WTC11 (cell line): Measurements from ENCODE around the gene CD74. TPM values are rescaled to one million over a fixed set of nuclear protein-coding genes. Genes with fewer than 3 reads are reported as not detected.

Source experiments
- ATAC-seq: fragments of 200-7000 bp; cut with Tn5 transposase; 2 replicates; pipeline ENCODE4 v1.10.0; 2021; ENCODE audit warnings: mild to moderate bottlenecking, moderate library complexity
- Bru-seq: library from RNA; stranded (reverse); fragments of 400-500 nt; gene quantifications from one replicate; lab custom pipeline; 2021; lab: Mats Ljungman, UMichigan
- CTCF ChIA-PET: fragments of 300-600 bp; sonication (Branson Sonifier 250); formaldehyde crosslinking; loops from one replicate; lab custom pipeline; 2021; ENCODE audit warnings: antibody characterized with exemption; lab: Charles Lee
- POLR2A ChIA-PET: fragments of 350-600 bp; sonication (Branson Sonifier 250); formaldehyde crosslinking; loops from one replicate; lab custom pipeline; 2021; ENCODE audit warnings: antibody characterized with exemption; lab: Charles Lee
- DNase-seq: peaks from one replicate; pipeline ENCODE4 v3.0.0; 2021; ENCODE audit warnings: low spot score
- H3K27ac Mint-ChIP-seq: 2 replicates; pipeline ENCODE4 v1.8.0; 2021; ENCODE audit warnings: mixed read lengths
- H3K27me3 Mint-ChIP-seq: 2 replicates; pipeline ENCODE4 v1.8.0; 2021; ENCODE audit warnings: low read depth, mild to moderate bottlenecking, moderate library complexity, mixed read lengths
- H3K36me3 Mint-ChIP-seq: 2 replicates; pipeline ENCODE4 v1.8.0; 2021; ENCODE audit warnings: mixed read lengths
- H3K4me1 Mint-ChIP-seq: 2 replicates; pipeline ENCODE4 v1.8.0; 2022; ENCODE audit warnings: mixed read lengths
- H3K4me3 Mint-ChIP-seq: 2 replicates; pipeline ENCODE4 v1.8.0; 2021; ENCODE audit warnings: mild to moderate bottlenecking, moderate library complexity, mixed read lengths
- H3K9me3 Mint-ChIP-seq: 2 replicates; pipeline ENCODE4 v1.8.0; 2021; ENCODE audit warnings: mixed read lengths
- AFF4 ChIP-seq: sonication (generic); formaldehyde crosslinking; IDR thresholded peaks from 2 replicates; pipeline ENCODE4 v1.8.1; 2023; ENCODE audit warnings: mild to moderate bottlenecking, missing genetic modification reagents, borderline replicate concordance
- ATF3 ChIP-seq: sonication (generic); formaldehyde crosslinking; conservative IDR thresholded peaks from 2 replicates; pipeline ENCODE4 v1.8.1; 2022; ENCODE audit warnings: mild to moderate bottlenecking, missing genetic modification reagents
- ATF6 ChIP-seq: sonication (generic); formaldehyde crosslinking; IDR thresholded peaks from 2 replicates; pipeline ENCODE4 v1.8.1; 2023; ENCODE audit warnings: mild to moderate bottlenecking, missing genetic modification reagents
- CDX4 ChIP-seq: fragments of 250-450 bp; sonication (Bioruptor Pico); IDR thresholded peaks from 2 replicates; pipeline ENCODE4 v1.9.0; 2021; ENCODE audit warnings: moderate library complexity, mild to moderate bottlenecking, inconsistent platforms, borderline replicate concordance
- GABPB1 ChIP-seq: sonication (generic); formaldehyde crosslinking; IDR thresholded peaks from 2 replicates; pipeline ENCODE4 v1.8.1; 2023; ENCODE audit warnings: mild to moderate bottlenecking, missing genetic modification reagents
- JUN ChIP-seq: sonication (generic); formaldehyde crosslinking; IDR thresholded peaks from 2 replicates; pipeline ENCODE4 v1.8.0; 2023; ENCODE audit warnings: mild to moderate bottlenecking, missing genetic modification reagents
- KAT7 ChIP-seq: sonication (generic); formaldehyde crosslinking; IDR thresholded peaks from 2 replicates; pipeline ENCODE4 v1.8.1; 2023; ENCODE audit warnings: missing genetic modification reagents, mild to moderate bottlenecking, borderline replicate concordance
- NFYB ChIP-seq: sonication (generic); formaldehyde crosslinking; conservative IDR thresholded peaks from 2 replicates; pipeline ENCODE4 v1.8.0; 2022; ENCODE audit warnings: low read depth, missing genetic modification reagents
- PRDM15 ChIP-seq: sonication (generic); formaldehyde crosslinking; IDR thresholded peaks from 2 replicates; pipeline ENCODE4 v1.8.0; 2022; ENCODE audit warnings: missing genetic modification reagents
- ZNF219 ChIP-seq: sonication (generic); formaldehyde crosslinking; IDR thresholded peaks from 2 replicates; pipeline ENCODE4 v1.8.0; 2023; ENCODE audit warnings: missing genetic modification reagents, mild to moderate bottlenecking, borderline replicate concordance
- ZNF396 ChIP-seq: fragments of 250-450 bp; sonication (Bioruptor Pico); IDR thresholded peaks from 2 replicates; pipeline ENCODE4 v1.8.0; 2021; ENCODE audit warnings: mild to moderate bottlenecking, moderate library complexity, borderline replicate concordance
- ZNF423 ChIP-seq: fragments of 250-450 bp; sonication (Bioruptor Pico); IDR thresholded peaks from 2 replicates; pipeline ENCODE4 v2.1.2; 2022; ENCODE audit warnings: mild to moderate bottlenecking, moderate library complexity
- long read RNA-seq, 3 experiments: library from RNA in 1 of 3; library from capped mRNA in 1 of 3; library from polyadenylated mRNA in 1 of 3; unstranded in 2 of 3; stranded (forward) in 1 of 3; transcript quantifications; one replicate each; pipeline ENCODE4 v2.0.0, GENCODE V29; 2021
- total RNA-seq: library from RNA; stranded (reverse); gene quantifications from 3 replicates; pipeline ENCODE4 v1.2.3, GENCODE V29; 2021
- TF ChIP-seq, protein P1 (sequence below): sonication (generic); formaldehyde crosslinking; IDR thresholded peaks from 2 replicates; pipeline ENCODE4 v1.8.1; 2022; ENCODE audit warnings: missing genetic modification reagents, borderline replicate concordance
- TF ChIP-seq, protein P2 (sequence below): fragments of 250-450 bp; sonication (Bioruptor Pico); IDR thresholded peaks from 2 replicates; pipeline ENCODE4 v2.1.2; 2022; ENCODE audit warnings: mild to moderate bottlenecking, moderate library complexity
- TF ChIP-seq, protein P3 (sequence below): fragments of 250-450 bp; sonication (Bioruptor Pico); conservative IDR thresholded peaks from 2 replicates; pipeline ENCODE4 v1.9.0; 2021; ENCODE audit warnings: mild to moderate bottlenecking

CD74 gene
- total RNA-seq = 28.2 to 47.6 TPM (median 44.3 TPM) in 3 replicates
- percentile 49 among the genes with signal in this experiment for Bru-seq, nascent RNA
- long read RNA-seq, experiment 1, transcript CD74-202 (8 exons, 1,449 nt) = major isoform, 84 of 101 reads
- long read RNA-seq, experiment 1, transcript CD74-201 (9 exons, 981 nt) = minor isoform, 6 of 101 reads
- long read RNA-seq, experiment 1, partial matches to known transcripts = 4 of 101 reads
- long read RNA-seq, experiment 1, other reads (novel, unspliced or antisense) = 5 of 101 reads
- long read RNA-seq, experiment 2, transcript CD74-202 (8 exons, 1,449 nt) = major isoform, 55 of 82 reads
- long read RNA-seq, experiment 2, partial matches to known transcripts = 6 of 82 reads
- long read RNA-seq, experiment 2, other reads (novel, unspliced or antisense) = 16 of 82 reads
- long read RNA-seq, experiment 3, transcript CD74-202 (8 exons, 1,449 nt) = major isoform, 45 of 46 reads
- long read RNA-seq, experiment 3, partial matches to known transcripts = 1 of 46 reads
- long read RNA-seq, experiment 3, other reads (novel, unspliced or antisense) = 0 of 46 reads

GRCh38 chr5:150412319-150413175 is at the start of gene CD74:
Gene CD74, minus strand, starts transcription at chr5:150412910. Its CDS starts 161 bp downstream, at chr5:150412749.
- H3K27ac Mint-ChIP-seq = peak within 1 kb of the TSS; percentile 68
- H3K4me3 Mint-ChIP-seq = peak within 1 kb of the TSS; percentile 68
- ChIA-PET CTCF (interaction anchor here (0.6 to 4.9 kb wide), 9 partner anchors 12 to 434 kb away, joined by 3 to 41 read pairs (median 6); partner anchors contain the start of genes IRGM and RPS14), POLR2A (interaction anchor here (0.5 kb wide), 1 partner anchor 258 kb away, joined by 3 read pairs; no protein-coding TSS in a partner anchor)
- DNase-seq (peak; percentile 75), ATAC-seq (peak; percentile 63)
- no peaks in the 10 kb centered on the region for H3K9me3 Mint-ChIP-seq
- no peaks in the 10 kb centered on the region for H3K36me3 Mint-ChIP-seq
- H3K27me3 Mint-ChIP-seq = no peaks in the 10 kb centered on the region
- TF ChIP-seq NFYB (CRISPR knock-in tag) = peak; percentile 93
- no peak for TF ChIP-seq JUN (CRISPR knock-in tag)
- TF ChIP-seq PRDM15 = peak; percentile 92
- no peak for TF ChIP-seq AFF4 (CRISPR knock-in tag)
- no peak for TF ChIP-seq ATF6 (CRISPR knock-in tag)
- no peak for TF ChIP-seq ZNF219 (CRISPR knock-in tag)
- TF ChIP-seq, protein P1, sequence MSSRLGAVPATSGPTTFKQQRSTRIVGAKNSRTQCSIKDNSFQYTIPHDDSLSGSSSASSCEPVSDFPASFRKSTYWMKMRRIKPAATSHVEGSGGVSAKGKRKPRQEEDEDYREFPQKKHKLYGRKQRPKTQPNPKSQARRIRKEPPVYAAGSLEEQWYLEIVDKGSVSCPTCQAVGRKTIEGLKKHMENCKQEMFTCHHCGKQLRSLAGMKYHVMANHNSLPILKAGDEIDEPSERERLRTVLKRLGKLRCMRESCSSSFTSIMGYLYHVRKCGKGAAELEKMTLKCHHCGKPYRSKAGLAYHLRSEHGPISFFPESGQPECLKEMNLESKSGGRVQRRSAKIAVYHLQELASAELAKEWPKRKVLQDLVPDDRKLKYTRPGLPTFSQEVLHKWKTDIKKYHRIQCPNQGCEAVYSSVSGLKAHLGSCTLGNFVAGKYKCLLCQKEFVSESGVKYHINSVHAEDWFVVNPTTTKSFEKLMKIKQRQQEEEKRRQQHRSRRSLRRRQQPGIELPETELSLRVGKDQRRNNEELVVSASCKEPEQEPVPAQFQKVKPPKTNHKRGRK (CRISPR knock-in tag) = no peak
- TF ChIP-seq, protein P2, sequence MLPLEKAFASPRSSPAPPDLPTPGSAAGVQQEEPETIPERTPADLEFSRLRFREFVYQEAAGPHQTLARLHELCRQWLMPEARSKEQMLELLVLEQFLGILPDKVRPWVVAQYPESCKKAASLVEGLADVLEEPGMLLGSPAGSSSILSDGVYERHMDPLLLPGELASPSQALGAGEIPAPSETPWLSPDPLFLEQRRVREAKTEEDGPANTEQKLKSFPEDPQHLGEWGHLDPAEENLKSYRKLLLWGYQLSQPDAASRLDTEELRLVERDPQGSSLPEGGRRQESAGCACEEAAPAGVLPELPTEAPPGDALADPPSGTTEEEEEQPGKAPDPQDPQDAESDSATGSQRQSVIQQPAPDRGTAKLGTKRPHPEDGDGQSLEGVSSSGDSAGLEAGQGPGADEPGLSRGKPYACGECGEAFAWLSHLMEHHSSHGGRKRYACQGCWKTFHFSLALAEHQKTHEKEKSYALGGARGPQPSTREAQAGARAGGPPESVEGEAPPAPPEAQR (CRISPR knock-in tag) = no peak
- TF ChIP-seq ZNF423 (CRISPR knock-in tag) = 0 out of 2 replicates have a peak, but pooled peaks have one; percentile 32
- TF ChIP-seq GABPB1 (CRISPR knock-in tag) = peak; percentile 8; the same call in 1 of the 2 replicates
- TF ChIP-seq ZNF396 (CRISPR knock-in tag) = no peak
- no peak for TF ChIP-seq CDX4 (CRISPR knock-in tag)
- no peak for TF ChIP-seq ATF3 (CRISPR knock-in tag)
- TF ChIP-seq, protein P3, sequence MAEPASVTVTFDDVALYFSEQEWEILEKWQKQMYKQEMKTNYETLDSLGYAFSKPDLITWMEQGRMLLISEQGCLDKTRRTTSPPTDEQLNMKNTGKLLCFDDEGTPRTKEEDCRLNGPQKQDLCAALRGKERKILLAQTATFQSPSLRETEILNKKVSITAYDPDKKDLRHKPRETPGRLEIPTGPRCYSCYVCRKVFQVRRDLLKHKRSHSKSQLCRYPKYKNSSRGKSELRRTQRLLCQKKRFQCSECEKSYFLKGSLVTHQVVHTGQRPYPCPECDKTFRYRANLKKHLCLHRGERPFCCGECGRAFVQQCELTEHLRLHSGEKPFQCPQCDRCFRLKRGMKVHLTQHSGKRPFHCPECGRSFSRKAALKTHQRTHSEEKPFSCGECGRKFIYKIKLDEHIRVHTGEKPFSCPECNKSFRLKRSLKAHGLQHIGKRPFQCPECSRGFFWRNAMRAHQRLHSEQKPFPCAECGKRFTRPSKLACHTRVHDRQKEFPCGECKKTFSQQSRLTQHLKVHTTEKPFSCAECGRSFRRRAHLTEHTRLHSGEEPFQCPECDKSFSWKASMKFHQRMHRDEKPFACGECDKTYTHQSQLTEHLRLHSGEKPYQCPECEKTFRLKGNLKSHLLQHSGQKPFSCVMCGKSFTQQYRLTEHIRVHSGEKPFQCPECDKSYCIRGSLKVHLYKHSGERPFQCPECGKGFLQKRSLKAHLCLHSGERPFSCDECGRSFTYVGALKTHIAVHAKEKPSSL (CRISPR knock-in tag) = no peak
- no peak for TF ChIP-seq KAT7 (CRISPR knock-in tag)
- H3K4me1 Mint-ChIP-seq = peaks cover 39% of the 10 kb centered on the region
